Thyroid gland (tissue), 4 donors: ENCODE results near the gene MCOLN2. TPM values are rescaled to one million over a fixed set of nuclear protein-coding genes. Genes with fewer than 3 reads are reported as not detected.
"Not testable (repeated sequence)": the region's sequence is repeated elsewhere in the genome, so short reads cannot be mapped to it uniquely, and the experiment has no call there.

Experiments used
- DNase-seq, 2 donors: peaks; one replicate each; pipeline ENCODE4 v3.0.0-alpha.2; 2019
- H3K27ac ChIP-seq, 3 donors: fragments of 200-600 bp; sonication (generic); 1 replicate in 2 of 3; 2 replicates in 1 of 3; pipeline ENCODE4 v1.5.1; 2016 to 2019; ENCODE audit warnings: mild to moderate bottlenecking in 1 of 3, moderate library complexity in 1 of 3
- H3K27me3 ChIP-seq: fragments of 200-600 bp; sonication (generic); one replicate; pipeline ENCODE4 v1.5.1; 2019
- H3K36me3 ChIP-seq, 2 donors: fragments of 200-600 bp; sonication (generic); one replicate each; pipeline ENCODE4 v1.5.1; 2016 to 2019
- H3K4me1 ChIP-seq, 2 donors: fragments of 200-600 bp; sonication (generic); one replicate each; pipeline ENCODE4 v1.5.1; 2017 to 2019
- H3K4me3 ChIP-seq, 3 donors: fragments of 200-600 bp; sonication (generic); replicated peaks in 1 of 3; 1 replicate in 2 of 3; 2 replicates in 1 of 3; pipeline ENCODE4 v1.5.1; 2016; ENCODE audit warnings: mild to moderate bottlenecking in 1 of 3
- H3K9me3 ChIP-seq: fragments of 200-600 bp; sonication (generic); one replicate; pipeline ENCODE4 v1.5.1; 2017
- CTCF ChIP-seq, 6 experiments: fragments of 200-600 bp in 3 of 6; fragments of 450-650 bp in 3 of 6; sonication (generic) in 3 of 6; IDR thresholded peaks; one replicate each; pipeline ENCODE4 v1.5.1; 2016 to 2019; ENCODE audit warnings: antibody characterized with exemption in 6 of 6, mild to moderate bottlenecking in 2 of 6, inconsistent platforms in 1 of 6, moderate library complexity in 1 of 6
- POLR2A ChIP-seq, 2 donors: fragments of 450-650 bp; IDR thresholded peaks; one replicate each; pipeline ENCODE4 v1.6.1; 2017; ENCODE audit warnings: antibody characterized with exemption in 2 of 2, mild to moderate bottlenecking in 2 of 2, moderate library complexity in 1 of 2
- WGBS, 2 donors: methylation state at CpG; one replicate each; pipeline ENCODE4 v1.1.5; 2017; 5-methylcytosine and 5-hydroxymethylcytosine counted together
- intact Hi-C: fragments of 100-400 bp; cut with DNase I; formaldehyde crosslinking; loops from one replicate; pipeline ENCODE4 v1.15.1; 2023
- total RNA-seq, 4 donors: library from RNA; depleted of rRNA; stranded (reverse); fragments of >200 nt; gene quantifications; one replicate each; pipeline ENCODE4 v1.2.3, GENCODE V29; 2016

MCOLN2 gene
- total RNA-seq, 4 donors from 2014 or later, result 0.29 to 2.5 (median 1.4) TPM

DNA sequence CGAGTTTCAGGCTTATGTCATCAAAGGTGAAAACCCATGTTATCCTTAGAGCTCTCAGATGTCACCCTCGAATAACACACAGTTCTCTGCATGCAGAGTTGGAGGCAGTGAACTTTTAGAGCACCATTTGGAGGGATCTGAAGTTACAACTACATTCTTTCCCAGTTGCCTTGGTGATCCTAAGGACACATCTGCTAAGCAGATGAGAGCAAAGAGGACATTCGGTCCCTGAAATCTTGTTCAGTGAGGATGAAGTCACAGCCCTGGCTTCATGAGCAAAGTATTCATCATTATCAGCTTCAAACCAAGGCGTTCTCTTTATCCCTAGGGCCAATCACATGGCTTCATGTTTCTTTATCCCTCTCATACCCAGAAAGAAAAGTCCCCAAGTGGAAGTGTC, 23.1 kb upstream of the MCOLN2 start:
- intact Hi-C loops, result no loop called here
- H3K4me3 ChIP-seq, result no peak overlapping the region

DNA sequence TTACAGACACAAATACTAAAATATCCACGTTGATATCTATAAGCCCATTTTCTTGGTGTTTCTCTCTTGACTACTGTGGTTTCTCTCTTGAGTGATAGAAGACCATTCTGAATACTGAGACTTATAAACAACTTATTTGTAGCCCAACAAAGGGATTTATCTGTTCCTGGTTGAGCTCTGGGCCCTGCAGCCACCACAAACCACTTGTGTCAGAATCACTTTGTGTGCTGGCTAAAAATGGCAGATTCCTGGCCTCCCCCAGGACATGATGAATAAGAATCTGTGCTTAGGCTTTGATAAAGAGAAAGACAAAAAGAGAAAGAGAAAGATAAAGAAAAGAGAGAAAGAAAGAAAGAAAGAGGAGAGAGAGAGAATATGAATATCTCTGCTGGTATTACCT, 18.9 kb upstream of the MCOLN2 start:
- H3K4me3 ChIP-seq, result no peak overlapping the region
- intact Hi-C loops, result no loop called here
- 85 to 95% methylated on average over 1 of the region's 1 CpG for WGBS, 2 donors
- DNase-seq, result no peak
- H3K36me3 ChIP-seq, result no peaks in the 10 kb centered on the region
- H3K4me1 ChIP-seq, result no peaks in the 10 kb centered on the region
- H3K27ac ChIP-seq, result no peak overlapping the region
- TF ChIP-seq CTCF (IDR thresholded peaks at IDR 0.05) (no peak), POLR2A (IDR thresholded peaks at IDR 0.05) (no peak)
- no peaks in the 10 kb centered on the region for H3K9me3 ChIP-seq
- H3K27me3 ChIP-seq, result no peaks in the 10 kb centered on the region

More for the DNA sequence above, 23.1 kb upstream of the MCOLN2 start:
- DNase-seq, result no peak
- H3K4me1 ChIP-seq, result no peaks in the 10 kb centered on the region
- no peak overlapping the region for H3K27ac ChIP-seq
- no peaks in the 10 kb centered on the region for H3K27me3 ChIP-seq
- TF ChIP-seq POLR2A (IDR thresholded peaks at IDR 0.05) (no peak), CTCF (IDR thresholded peaks at IDR 0.05) (no peak)
- H3K9me3 ChIP-seq, result no peaks in the 10 kb centered on the region
- 48 to 66% methylated on average over 4 of the region's 4 CpGs for WGBS, 2 donors
- H3K36me3 ChIP-seq, result no peaks in the 10 kb centered on the region

- not testable (repeated sequence) for H3K36me3 ChIP-seq
These were observed 8.7 kb upstream of the MCOLN2 start for GRCh38 chr1:85005641-85006040.

DNA sequence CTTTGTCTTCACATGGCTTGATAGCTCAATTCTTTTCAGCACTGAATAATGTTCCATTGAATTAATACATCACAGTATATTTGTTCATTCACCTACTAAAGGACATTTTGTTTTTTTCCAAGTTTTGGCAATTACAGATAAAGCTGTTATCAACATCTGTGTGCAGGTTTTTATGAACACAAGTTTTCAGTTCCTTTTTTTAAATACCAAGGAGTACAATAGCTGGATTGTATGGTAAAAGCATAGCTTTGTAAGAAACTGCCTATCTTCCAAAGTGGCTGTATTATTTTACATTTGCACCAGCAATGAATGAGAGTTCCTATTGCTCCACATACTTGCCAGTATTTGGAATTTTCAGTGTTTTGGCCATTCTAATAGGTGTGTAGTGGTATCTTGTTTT, 4.8 kb upstream of the MCOLN2 start:
- no peak overlapping the region for H3K4me3 ChIP-seq
- no peak overlapping the region for H3K27ac ChIP-seq
- H3K4me1 ChIP-seq, result peaks cover 7 to 14% of the 10 kb centered on the region in 2 donors
- DNase-seq, result no peak
- TF ChIP-seq POLR2A (IDR thresholded peaks at IDR 0.05), result no peak
- no peak for TF ChIP-seq CTCF (IDR thresholded peaks at IDR 0.05)
- no peaks in the 10 kb centered on the region for H3K9me3 ChIP-seq
- no peaks in the 10 kb centered on the region for H3K27me3 ChIP-seq
- H3K36me3 ChIP-seq, result no peaks in the 10 kb centered on the region
- intact Hi-C loops, result no loop called here

More at GRCh38 chr1:85005641-85006040, 8.7 kb upstream of the MCOLN2 start:
- H3K4me3 ChIP-seq, intact Hi-C loops, H3K27me3 ChIP-seq, DNase-seq, H3K4me1 ChIP-seq, H3K9me3 ChIP-seq, H3K27ac ChIP-seq: not testable (repeated sequence)
- 80 to 86% methylated on average over 1 of the region's 1 CpG for WGBS, 2 donors

DNA sequence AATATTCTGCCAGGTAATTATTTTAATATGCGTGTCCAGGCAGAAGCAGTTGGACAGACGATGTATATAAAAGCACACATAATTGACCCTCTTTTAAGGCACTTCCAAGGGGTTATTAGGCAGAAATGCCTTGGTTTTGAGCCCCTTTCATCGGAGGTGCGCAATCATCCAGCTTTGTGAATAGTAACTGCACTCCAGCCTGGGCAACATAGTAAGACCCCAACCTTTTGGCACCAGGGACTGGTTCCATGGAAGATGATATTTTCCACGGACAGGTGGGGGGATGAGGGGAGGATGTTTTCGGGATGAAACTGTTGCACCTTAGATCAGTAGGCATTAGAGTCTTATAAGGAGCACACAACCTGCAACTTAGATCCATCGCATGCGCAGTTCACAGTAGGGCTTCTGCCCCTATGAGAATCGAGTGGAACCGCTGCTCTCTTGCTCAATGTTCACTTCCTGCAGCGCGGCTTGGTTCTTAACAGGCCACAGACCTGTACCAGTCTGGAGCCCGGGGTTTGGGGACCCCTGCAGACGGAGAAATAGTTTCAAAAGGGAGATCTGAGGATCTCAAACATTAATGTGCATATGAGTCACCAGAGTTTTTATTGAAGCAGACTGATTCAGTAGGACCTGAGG, 1.8 kb upstream of the MCOLN2 start:
- H3K27me3 ChIP-seq, result no peaks in the 10 kb centered on the region
- H3K9me3 ChIP-seq, result no peaks in the 10 kb centered on the region
- intact Hi-C loops, result no loop called here
- DNase-seq, result no peak
- TF ChIP-seq POLR2A (IDR thresholded peaks at IDR 0.05) (no peak), CTCF (IDR thresholded peaks at IDR 0.05) (no peak)
- H3K4me1 ChIP-seq, result peaks cover 7 to 19% of the 10 kb centered on the region in 2 donors
- 53% methylated on average over 12 to 14 of the region's 14 CpGs for WGBS, 2 donors
- H3K27ac ChIP-seq, result no peak overlapping the region
- no peaks in the 10 kb centered on the region for H3K36me3 ChIP-seq
- H3K4me3 ChIP-seq, result no peak overlapping the region
